GM19463 (cell line): ENCODE measurements around the gene TIMM8B.
"Not testable (repeated sequence)": the region's sequence is repeated elsewhere in the genome, so short reads cannot be mapped to it uniquely, and the experiment has no call there.

ENCODE experiments used
- ATAC-seq: cut with Tn5 transposase; IDR thresholded peaks from one replicate; pipeline ENCODE4 v1.9.1; 2021; ENCODE audit warnings: mild to moderate bottlenecking, moderate library complexity; ENCODE audit not compliant: unreplicated experiment

The TIMM8B gene

DNA sequence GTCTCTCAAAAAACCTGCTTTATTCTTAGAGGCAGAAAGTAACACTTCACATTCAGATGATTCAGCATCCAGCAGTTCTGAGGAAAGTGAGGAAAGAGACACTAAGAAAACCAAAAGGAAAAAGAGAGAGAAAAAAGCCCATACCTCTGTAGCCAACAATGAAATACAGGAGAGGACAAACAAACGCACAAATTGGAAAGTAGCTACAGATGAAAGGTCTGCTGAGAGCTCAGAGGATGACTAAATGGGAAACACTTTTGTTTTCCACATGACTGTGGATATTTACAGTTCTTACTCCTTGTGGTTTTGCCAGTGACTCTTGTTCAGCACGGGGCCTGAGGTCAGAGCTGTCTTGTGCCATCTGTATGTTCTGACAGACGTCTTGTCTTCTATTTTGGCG lies 3.8 kb downstream of the TIMM8B start:
- ATAC-seq: no peak

DNA sequence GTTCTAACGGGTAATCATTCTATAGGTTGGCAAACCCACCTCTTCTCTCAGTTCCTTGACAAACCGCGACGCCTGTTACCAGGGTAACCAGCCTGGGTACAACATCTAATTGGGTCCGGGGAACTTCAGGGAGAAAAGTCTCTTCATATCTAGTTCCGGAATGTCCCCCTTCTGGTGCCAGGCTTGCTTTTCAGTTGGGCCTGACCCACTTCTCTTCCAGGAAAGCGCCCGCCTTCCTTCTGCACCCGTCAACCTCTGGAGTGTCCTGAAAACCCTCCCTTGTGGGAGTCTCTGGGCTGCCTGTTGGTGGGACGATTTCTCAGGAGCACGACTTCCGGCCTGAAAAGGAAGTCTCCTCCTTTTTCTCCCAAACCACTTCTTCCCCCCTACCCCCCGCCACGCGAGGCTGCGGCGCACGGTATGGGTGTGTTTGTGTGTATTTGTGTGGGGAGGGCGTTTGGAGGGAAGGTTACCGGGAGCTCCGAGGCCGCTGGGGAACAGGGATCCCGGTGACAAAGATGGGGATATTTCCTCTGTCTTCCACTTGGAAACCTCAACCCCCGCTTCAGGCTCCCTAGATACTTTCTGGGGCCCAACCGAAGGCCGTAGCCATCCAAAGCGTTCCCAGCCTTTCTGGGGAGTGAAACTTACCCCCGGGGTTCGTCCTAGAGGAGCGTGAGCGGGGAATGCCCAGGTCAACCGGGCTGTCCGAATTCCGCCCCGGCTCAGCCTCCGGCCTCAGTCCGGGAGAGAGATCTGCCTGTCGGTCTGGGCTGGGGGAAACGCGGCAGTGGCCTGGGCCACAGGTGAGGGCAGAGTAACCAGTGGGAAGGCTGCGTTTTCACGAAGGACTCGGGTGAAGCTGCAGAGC lies 12.4 kb downstream of the TIMM8B start, which contains the start of the genes NKAPD1 and PIH1D2:
Gene NKAPD1 (plus strand): TSS at position 359 of the 871 bp plus-strand sequence. CDS start 1,276 bp downstream, outside the sequence.
Gene PIH1D2 (minus strand): TSS at position 77 of the 871 bp plus-strand sequence. CDS start 843 bp downstream, outside the sequence.
- peak; percentile 91 for ATAC-seq

DNA sequence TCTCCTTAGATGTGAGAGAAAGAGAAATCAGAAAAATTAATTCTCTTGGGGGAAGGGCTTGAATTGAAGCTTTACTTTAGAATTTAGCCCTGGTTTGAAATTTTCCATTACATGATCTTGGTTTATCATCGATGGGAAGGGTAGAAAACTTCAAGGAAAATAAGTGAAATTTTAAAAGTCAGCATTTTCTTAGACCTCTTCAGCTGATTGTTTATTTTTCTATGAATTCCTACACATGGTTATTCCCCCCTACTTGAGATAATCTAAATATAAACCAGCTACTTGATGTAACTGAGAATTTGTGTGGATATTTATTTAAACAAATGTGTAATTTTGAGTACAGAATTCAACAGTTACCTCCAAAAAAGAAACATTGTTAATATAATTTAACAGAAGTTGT lies 23.6 kb downstream of the TIMM8B start:
- ATAC-seq: no peak

DNA sequence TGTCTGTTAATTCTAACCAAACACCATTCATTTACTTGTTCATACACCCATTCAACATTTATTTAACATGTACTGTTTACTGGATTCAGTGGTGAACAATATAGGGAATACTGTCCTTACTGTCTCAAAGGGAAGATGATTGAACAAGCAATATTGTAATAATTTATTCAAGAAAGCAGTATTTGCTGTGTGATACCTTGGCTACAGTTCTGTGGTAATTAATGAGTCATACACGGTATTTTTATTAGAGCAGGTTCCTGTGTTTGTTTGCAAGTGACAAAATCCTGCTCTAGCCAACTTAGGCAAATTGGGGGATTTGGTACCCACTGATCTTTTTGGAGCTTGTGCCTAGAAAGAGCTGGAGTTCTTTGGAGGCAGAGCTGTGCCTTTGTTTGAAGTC lies 28.5 kb downstream of the TIMM8B start:
- ATAC-seq: no peak

DNA sequence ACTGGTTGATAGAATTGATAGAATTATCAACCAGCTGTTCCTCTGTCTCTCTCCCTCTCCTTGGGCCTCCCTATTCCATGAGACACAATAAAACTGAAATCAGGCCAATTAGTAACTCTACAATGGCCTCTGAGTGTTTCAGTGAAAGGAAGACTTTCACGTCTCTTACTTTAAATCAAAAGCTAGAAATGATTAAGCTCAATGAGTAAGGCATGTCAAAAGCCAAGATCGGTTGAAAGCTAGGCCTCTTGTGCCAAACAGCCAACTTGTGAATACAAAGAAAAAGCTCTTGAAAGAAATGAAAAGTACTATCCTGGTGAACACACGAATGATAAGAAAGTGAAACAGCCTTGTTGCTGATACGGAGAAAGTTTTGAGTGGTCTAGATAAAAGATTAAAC lies 29.4 kb downstream of the TIMM8B start:
- ATAC-seq: no peak

DNA sequence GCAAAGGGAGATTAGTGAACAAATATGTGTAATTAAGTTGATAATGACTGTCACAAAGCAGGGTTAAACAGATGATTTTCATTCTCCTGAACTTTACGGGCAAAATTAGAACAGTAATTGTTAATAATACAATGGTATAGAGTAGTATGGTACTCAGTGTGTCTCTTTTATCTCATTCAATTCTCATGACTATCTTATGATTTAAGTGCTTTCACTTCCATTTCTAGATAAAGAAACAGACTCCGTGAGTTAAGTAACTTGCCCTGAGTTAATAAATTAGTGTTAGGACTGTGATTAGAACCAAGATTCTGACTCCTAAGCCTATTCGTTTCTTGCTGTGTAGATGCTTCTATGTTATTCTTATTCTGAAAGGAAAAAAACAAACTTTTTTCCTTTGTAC lies 34.8 kb downstream of the TIMM8B start:
- ATAC-seq: no peak

DNA sequence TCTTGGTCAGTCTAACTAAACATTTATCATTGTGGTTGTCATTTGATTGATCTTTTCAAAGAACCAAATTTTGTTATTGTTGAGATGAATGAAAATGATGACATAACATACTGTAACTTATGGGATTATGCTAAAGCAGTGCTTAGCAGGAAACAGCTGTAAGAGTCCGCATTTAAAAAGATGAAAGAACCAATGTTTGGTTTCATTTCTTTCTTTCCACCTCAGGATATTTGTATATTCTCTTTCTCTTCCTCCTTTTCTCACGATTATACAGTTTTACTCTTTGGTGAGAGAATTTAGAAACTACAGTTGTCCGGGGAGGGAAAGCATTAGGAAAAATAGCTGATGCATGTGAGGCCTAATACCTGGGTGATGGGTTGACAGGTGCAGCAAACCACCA lies 35.8 kb downstream of the TIMM8B start:
- peak; percentile 83 for ATAC-seq

DNA sequence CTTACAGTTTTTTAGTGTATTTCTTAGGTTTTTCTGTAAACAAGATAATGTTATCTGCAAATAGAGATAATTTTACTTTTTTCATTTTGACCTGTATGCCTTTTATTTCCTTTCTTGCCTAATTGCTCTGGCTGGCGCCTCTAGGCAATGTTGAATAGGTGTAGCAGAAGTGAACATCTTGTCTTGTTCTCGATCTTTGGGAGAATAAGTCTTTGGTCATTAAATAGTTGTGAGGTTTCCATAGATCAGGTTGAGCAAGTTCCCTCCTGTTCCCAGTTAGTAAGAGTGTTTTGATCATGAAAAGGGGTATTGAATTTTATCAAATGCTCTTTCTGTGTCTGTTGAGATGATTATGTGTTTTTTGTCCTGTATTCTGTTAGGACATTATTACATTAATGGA lies 36.8 kb downstream of the TIMM8B start:
- ATAC-seq: no peak

DNA sequence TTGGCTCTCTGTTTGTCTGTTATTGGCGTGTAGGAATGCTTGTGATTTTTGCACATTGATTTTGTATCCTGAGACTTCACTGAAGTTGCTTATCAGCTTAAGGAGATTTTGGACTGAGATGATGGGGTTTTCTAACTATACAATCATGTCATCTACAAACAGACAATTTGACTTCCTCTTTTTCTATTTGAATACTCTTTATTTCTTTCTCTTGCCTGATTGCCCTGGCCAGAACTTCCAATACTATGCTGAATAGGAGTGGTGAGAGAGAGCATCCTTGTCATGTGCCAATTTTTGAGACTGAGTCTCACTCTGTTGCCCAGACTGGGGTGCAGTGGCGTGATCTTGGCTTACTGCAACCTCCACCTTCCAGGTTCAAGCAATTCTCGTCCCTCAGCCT lies 38.3 kb downstream of the TIMM8B start:
- not testable (repeated sequence) for ATAC-seq

DNA sequence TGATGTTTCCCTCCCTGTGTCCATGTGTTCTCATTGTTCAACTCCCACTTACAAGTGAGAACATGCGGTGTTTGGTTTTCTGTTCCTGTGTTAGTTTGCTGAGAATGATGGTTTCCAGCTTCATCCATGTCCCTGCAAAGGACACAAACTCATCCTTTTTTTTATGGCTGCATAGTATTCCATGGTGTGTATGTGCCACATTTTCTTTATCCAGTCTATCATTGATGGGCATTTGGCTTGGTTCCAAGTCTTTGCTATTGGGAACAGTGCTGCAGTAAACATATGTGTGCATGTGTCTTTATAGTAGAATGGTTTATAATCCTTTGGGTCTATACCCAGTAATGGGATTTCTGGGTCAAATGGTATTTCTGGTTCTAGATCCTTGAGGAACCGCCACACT lies 39.9 kb downstream of the TIMM8B start:
- not testable (repeated sequence) for ATAC-seq

DNA sequence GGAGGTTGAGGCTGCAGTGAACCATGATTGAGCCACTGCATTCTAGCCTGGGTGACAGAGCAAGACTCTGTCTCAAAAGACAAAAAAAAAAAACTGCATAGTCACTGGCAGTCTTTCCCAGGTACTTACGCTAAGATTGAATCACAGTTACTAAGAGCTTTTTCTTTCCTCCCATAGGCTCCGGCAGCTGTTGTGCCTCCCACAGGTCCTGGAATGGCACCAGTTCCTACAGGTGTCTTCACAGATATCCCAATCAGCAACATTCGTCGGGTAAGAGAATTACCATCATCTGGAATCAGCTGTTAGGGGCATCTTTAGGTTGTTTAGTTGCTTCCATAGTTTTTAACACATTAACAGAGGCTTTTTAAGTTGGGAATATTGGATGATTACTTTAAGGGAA lies 41.6 kb downstream of the TIMM8B start:
- ATAC-seq: no peak

DNA sequence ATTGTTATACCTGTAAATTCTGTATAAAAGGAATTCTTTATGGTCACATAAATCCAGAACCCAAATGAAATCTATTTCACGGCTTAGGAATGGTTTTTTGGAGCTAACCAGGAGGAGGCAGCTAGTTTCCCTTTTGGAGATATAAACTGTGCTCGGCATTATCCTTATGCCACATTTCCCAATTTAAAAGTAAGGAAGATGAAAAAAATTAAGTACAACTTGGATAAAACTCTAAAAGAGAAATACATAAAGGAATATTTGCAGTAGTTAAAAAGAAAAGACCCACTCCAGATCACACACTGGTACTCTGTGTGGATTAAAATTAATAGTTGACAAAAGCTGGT lies 43.6 kb downstream of the TIMM8B start:
- ATAC-seq: no peak

DNA sequence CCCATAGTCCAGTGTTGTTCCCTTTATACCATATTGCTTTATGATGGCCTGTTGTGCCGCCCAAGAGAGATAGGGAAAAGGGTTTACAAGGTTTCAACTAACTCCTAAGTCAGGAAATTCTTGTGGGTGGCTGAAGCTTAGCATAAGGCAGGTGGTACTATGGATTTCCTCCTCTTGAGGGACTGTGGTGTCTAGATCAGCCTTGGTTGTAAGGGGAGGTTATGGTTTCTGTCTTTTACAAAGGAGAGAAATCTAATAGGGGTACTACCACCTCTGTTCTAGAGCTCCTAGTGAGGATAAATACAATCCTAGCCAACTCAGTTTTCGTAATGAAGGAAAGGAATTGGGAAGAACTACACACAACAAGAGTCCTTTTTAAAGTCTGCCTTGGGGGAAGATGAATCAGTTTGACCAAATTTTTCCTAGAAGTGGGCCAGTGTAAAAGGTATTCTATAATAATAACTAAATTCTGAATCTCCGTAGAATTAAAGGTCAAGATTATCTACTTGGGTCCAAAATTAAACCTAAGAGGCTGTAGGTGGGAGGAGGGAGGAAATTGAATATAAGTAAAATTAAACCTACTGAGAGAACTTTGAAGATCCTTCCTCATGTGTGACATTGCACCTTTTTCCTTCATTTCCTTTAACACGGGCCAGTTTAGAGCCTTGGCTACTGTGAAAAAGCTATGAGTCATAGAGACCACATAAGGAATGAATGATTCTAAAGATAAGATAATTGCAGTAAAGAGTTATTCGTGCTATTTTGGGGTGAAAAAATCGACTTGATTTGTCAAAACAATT lies 44.2 kb downstream of the TIMM8B start:
- no peak for ATAC-seq

DNA sequence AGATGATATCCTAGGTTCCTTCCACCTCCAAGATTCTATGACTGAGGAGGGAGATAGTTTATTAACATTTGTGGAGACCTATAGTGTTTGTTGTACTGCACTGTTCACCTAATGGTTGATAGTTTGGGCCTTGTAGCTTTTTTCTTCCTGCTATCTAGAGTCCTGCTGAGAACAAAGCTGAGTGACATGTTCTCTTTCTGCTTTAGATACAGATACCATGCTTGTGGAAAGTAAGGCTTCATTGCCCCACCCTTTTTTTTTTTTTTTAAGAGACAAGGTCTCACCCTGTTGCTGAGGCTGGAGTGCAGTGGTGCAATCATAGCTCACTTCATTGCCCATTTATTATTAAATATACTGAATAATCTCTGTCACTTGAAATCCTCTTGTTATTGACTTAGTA lies 49.0 kb downstream of the TIMM8B start:
- ATAC-seq: no peak
